D721Med (cell line): ENCODE data around the gene SH2B3.

ENCODE experiments used
- DNase-seq: peaks from one replicate; pipeline ENCODE4 v3.0.0; 2011; ENCODE audit warnings: low spot score; ENCODE audit not compliant: insufficient read length
- FAIRE-seq: peaks from 2 replicates; lab custom pipeline; 2011; peaks lifted over from hg19 to GRCh38; lab: Jason Lieb, UNC
- CTCF ChIP-seq: IDR thresholded peaks from 2 replicates; pipeline ENCODE4 v1.5.1; 2012; ENCODE audit warnings: mild to moderate bottlenecking, control low read depth; ENCODE audit not compliant: insufficient read depth; ENCODE audit errors: missing control alignments

The SH2B3 gene

DNA sequence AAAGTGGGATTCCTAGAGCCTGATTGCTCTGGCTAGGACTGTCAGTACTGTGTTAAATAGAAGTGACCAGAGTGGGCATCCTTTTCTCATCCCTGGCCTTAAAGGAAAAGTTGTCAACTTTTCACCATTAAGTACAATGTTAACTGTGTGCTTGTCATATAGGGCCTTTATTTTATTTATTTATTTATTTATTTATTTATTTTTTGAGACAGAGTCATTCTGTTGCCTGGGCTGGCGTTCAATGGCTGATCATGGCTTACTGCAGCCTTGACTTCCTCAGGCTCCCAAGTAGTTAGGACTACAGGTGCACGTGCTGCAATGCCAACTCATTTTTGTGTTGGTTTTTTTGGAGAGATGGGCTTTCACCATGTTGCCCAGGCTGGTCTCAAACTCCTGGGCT lies 11.6 kb downstream of the SH2B3 start:
- no peak for TF ChIP-seq CTCF
- FAIRE-seq (no peak), DNase-seq (no peak)

- no peak for DNase-seq
- TF ChIP-seq CTCF = no peak
- FAIRE-seq = no peak
Measured at GRCh38 chr12:111417784-111418593, 12.3 kb downstream of the SH2B3 start.

GRCh38 chr12:111418594-111418880 lies 12.8 kb downstream of the SH2B3 start:
- DNase-seq (no peak), FAIRE-seq (no peak)
- no peak for TF ChIP-seq CTCF

- no peak for TF ChIP-seq CTCF
- FAIRE-seq = no peak
- no peak for DNase-seq
Measured at GRCh38 chr12:111419784-111420183, 14.1 kb downstream of the SH2B3 start.

- DNase-seq (no peak), FAIRE-seq (no peak)
- TF ChIP-seq CTCF = no peak
Measured at GRCh38 chr12:111420494-111420893, 14.8 kb downstream of the SH2B3 start.

DNA sequence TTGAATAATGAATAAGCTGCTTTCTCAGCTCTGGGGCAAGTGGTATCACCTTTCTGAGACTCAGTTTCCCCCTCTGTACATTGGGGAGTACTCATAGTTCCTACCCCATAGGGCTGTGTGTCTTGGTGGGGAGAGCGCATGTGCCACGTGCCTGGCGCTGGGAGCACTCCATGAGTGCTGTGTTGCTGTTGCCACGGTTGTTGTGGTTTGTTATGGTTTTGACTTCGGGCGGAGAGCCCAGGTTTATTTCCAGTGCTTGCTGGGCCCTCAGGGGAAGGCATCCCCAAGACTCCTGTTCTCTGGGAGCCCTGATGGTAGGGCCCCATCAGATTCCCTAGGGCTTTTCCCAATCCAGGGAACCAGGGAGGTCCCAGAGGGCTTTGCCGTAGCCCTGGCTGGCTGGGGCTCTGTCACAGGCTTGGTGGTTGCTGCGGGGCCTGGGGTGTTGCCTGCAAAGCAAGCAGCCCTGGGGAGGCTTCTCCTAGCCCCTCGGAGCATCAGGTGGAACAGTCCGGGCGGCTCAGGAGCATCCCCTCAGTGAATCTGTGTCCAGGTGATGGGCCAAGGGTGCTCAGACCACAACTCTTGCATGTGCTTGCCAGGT lies 18.6 kb downstream of the SH2B3 start:
- no peak for TF ChIP-seq CTCF
- no peak for DNase-seq
- no peak for FAIRE-seq

DNA sequence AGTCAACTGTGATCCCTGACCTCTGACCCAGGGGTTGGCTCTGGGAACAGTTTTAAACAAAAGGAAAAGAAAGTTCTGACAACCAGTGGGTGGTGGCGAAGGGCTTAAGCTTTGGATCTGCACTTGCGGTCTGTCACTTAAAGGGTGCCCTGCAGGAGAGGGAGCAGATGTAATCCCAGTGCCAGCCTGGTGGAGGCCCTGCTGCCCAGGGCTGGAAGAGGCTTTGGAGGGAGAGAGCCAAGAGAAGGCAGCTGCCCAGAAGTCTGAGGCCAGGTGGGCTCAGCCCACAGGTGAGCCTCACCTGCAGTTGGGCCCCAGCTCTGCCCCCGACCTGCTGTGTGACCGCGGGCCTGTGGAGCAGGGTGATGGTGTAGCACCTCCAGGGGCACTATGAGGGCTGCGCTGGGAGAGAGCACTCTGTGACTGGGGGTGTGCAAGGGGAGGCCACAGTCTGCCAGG lies 19.1 kb downstream of the SH2B3 start:
- DNase-seq (no peak), FAIRE-seq (no peak)
- no peak for TF ChIP-seq CTCF
